Activated T-cell treated with anti-CD3 and anti-CD28 coated beads, Interleukin-2, amount 50 U/mL, for 72 hours (primary cell): ENCODE data around the gene DYNC2H1. TPM values are rescaled to one million over a fixed set of nuclear protein-coding genes. Genes with fewer than 3 reads are reported as not detected.

ENCODE experiments used
- ATAC-seq, 2 donors: fragments of 150-1000 bp; cut with Tn5 transposase; replicated peaks in 1 of 2; 2 replicates each; pipeline ENCODE4 v1.10.0; 2021; ENCODE audit warnings: moderate library complexity in 2 of 2, mild to moderate bottlenecking in 1 of 2
- DNase-seq, 2 donors: peaks; one replicate each; pipeline ENCODE4 v3.0.0; 2021 to 2022; ENCODE audit warnings: mixed read lengths in 1 of 2
- H3K27ac Mint-ChIP-seq: one replicate; pipeline ENCODE4 v1.8.0; 2022; ENCODE audit warnings: mild to moderate bottlenecking, moderate library complexity, mixed read lengths
- H3K27me3 Mint-ChIP-seq: one replicate; pipeline ENCODE4 v1.8.0; 2022; ENCODE audit warnings: low read depth, mixed read lengths
- H3K36me3 Mint-ChIP-seq, 2 donors: one replicate each; pipeline ENCODE4 v1.8.0; 2022; ENCODE audit warnings: mixed read lengths in 2 of 2, mild to moderate bottlenecking in 1 of 2; ENCODE audit not compliant: insufficient read depth in 2 of 2
- H3K4me1 Mint-ChIP-seq: one replicate; pipeline ENCODE4 v1.8.0; 2022; ENCODE audit warnings: low read depth, mixed read lengths
- H3K4me3 Mint-ChIP-seq, 2 donors: one replicate each; pipeline ENCODE4 v1.8.0; 2022; ENCODE audit warnings: mild to moderate bottlenecking in 2 of 2, mixed read lengths in 2 of 2, moderate library complexity in 2 of 2
- H3K9me3 Mint-ChIP-seq, 2 donors: one replicate each; pipeline ENCODE4 v1.8.0; 2022; ENCODE audit warnings: mixed read lengths in 2 of 2
- total RNA-seq, 2 donors: library from RNA; stranded (reverse); gene quantifications; one replicate each; pipeline ENCODE4 v1.2.3, GENCODE V29; 2022

DYNC2H1 gene, protein sequence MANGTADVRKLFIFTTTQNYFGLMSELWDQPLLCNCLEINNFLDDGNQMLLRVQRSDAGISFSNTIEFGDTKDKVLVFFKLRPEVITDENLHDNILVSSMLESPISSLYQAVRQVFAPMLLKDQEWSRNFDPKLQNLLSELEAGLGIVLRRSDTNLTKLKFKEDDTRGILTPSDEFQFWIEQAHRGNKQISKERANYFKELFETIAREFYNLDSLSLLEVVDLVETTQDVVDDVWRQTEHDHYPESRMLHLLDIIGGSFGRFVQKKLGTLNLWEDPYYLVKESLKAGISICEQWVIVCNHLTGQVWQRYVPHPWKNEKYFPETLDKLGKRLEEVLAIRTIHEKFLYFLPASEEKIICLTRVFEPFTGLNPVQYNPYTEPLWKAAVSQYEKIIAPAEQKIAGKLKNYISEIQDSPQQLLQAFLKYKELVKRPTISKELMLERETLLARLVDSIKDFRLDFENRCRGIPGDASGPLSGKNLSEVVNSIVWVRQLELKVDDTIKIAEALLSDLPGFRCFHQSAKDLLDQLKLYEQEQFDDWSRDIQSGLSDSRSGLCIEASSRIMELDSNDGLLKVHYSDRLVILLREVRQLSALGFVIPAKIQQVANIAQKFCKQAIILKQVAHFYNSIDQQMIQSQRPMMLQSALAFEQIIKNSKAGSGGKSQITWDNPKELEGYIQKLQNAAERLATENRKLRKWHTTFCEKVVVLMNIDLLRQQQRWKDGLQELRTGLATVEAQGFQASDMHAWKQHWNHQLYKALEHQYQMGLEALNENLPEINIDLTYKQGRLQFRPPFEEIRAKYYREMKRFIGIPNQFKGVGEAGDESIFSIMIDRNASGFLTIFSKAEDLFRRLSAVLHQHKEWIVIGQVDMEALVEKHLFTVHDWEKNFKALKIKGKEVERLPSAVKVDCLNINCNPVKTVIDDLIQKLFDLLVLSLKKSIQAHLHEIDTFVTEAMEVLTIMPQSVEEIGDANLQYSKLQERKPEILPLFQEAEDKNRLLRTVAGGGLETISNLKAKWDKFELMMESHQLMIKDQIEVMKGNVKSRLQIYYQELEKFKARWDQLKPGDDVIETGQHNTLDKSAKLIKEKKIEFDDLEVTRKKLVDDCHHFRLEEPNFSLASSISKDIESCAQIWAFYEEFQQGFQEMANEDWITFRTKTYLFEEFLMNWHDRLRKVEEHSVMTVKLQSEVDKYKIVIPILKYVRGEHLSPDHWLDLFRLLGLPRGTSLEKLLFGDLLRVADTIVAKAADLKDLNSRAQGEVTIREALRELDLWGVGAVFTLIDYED (N-terminal part only)
- total RNA-seq = 1 to 10 TPM; 1.5 to 2.2 TPM

DNA sequence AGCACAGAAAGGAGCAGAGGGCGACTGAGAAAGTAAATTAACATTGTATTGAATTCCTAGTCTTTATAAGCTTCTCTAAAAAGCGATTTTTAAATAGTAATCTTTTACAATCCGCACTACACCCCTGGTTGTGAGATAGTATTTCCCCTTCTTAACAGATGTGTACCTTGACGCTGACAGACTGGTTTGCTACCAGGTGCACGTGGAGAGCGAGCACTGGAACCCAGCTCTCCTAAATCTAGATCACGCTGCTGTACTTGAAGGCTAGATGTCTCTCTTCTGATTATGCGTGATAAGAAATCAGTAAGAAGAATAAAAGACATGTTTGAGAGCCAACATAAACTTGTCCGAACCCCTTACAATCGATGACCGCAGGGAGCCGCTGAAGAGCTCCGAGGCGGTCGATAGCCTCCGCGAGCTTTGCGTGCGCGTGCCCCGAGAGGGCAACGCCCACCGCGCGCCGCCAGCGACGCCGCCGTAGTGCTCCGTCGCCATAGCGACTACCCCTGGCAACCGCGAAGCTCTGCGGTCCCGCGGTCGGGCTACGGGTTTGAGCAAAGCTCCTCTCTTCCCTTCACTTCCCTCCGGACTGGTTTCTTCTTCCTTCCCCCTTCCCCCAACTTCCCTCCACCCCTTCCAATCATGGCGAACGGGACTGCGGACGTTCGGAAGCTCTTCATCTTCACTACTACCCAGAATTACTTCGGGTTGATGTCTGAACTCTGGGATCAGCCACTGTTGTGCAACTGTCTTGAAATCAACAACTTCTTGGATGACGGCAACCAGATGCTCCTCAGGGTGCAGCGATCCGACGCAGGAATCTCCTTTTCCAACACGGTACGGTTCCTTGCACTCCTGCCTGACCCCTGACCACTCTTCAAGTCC lies at the start of gene DYNC2H1:
TSS of gene DYNC2H1 (plus strand) at position 494 of the 885 bp plus-strand sequence. CDS start at position 643, 149 bp downstream.
- Mint-ChIP-seq H3K4me3 (peak within 1 kb of the TSS; percentile 91 to 95), H3K36me3 (no peaks in the 10 kb centered on the region), H3K9me3 (no peaks in the 10 kb centered on the region), H3K27me3 (peaks cover 6% of the 10 kb centered on the region), H3K27ac (peak within 1 kb of the TSS; percentile 50), H3K4me1 (peaks cover 13% of the 10 kb centered on the region)
- peak; percentile 91 to 92 for DNase-seq
- ATAC-seq = peak; percentile 98

GRCh38 chr11:103061656-103062055 lies 47.6 kb upstream of the DYNC2H1 start:
- Mint-ChIP-seq H3K27ac (no peak overlapping the region), H3K36me3 (peaks cover 4 to 19% of the 10 kb centered on the region in 2 donors)

DNA sequence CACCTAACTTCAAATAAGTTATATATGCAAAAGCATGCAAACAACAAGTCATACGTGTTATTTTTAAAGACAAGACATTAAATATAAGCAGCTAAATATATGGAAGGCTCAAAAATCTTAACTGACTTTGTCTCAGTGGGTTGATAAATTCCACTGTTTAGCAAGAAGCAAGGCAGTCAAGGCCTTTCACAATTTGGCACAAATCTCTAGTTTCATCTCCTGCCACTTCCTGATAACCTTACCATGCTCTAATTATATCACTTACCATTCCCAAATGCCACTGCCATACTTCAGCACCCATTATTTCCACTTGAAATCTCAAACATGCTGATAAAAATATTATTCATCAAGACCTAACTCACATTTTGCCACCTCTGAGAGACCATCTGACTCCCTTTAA lies 42.1 kb upstream of the DYNC2H1 start:
- peak overlapping the region; percentile 34 for H3K27ac Mint-ChIP-seq
- no peaks in the 10 kb centered on the region for H3K27me3 Mint-ChIP-seq
- peaks cover 3 to 20% of the 10 kb centered on the region in 2 donors for H3K36me3 Mint-ChIP-seq

More at GRCh38 chr11:103061656-103062055, 47.6 kb upstream of the DYNC2H1 start:
- Mint-ChIP-seq H3K27me3 (no peaks in the 10 kb centered on the region), H3K4me1 (no peaks in the 10 kb centered on the region), H3K9me3 (no peaks in the 10 kb centered on the region), H3K4me3 (no peak overlapping the region)
- DNase-seq (no peak), ATAC-seq (no peak)

GRCh38 chr11:103069367-103069766 lies 39.9 kb upstream of the DYNC2H1 start:
- DNase-seq (no peak), ATAC-seq (no peak)
- peak overlapping the region; percentile 46 for H3K27ac Mint-ChIP-seq
- no peaks in the 10 kb centered on the region for H3K27me3 Mint-ChIP-seq
- H3K9me3 Mint-ChIP-seq = no peaks in the 10 kb centered on the region
- peak overlapping the region in 1 of 2 donors; percentile 9 for H3K4me3 Mint-ChIP-seq
- peaks cover 38% of the 10 kb centered on the region for H3K4me1 Mint-ChIP-seq
- H3K36me3 Mint-ChIP-seq = peaks cover 0 to 15% of the 10 kb centered on the region in 2 donors

More for the DNA sequence above, 42.1 kb upstream of the DYNC2H1 start:
- H3K4me1 Mint-ChIP-seq = peaks cover 34% of the 10 kb centered on the region
- DNase-seq (no peak), ATAC-seq (no peak)
- no peaks in the 10 kb centered on the region for H3K9me3 Mint-ChIP-seq
- no peak overlapping the region for H3K4me3 Mint-ChIP-seq

DNA sequence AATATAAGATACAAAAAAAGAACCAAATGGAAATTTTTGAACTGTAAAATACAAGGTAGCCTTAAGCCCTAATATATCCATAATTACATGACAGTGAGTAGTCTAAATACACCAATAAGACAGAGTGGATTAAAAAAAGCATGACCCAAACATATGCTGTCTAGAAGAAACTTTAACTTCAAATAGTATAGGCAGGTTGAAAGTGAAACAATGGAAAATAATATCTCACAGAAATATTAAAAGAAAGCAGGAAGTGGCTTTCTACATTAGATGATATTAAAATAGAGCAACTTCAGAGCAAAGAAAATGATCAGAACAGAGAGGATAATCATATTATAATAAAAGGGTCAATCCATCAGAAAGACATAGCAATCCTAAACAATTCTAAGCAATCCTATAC lies 39.1 kb upstream of the DYNC2H1 start:
- Mint-ChIP-seq H3K36me3 (peaks cover 0 to 14% of the 10 kb centered on the region in 2 donors), H3K4me3 (peak overlapping the region; percentile 9 to 16), H3K27me3 (no peaks in the 10 kb centered on the region), H3K9me3 (no peaks in the 10 kb centered on the region), H3K4me1 (peaks cover 38% of the 10 kb centered on the region), H3K27ac (peak overlapping the region; percentile 46)
- ATAC-seq = no peak
- no peak for DNase-seq

- no peak overlapping the region for H3K4me3 Mint-ChIP-seq
- H3K27ac Mint-ChIP-seq = peak overlapping the region; percentile 46
- H3K4me1 Mint-ChIP-seq = peaks cover 38% of the 10 kb centered on the region
- no peaks in the 10 kb centered on the region for H3K9me3 Mint-ChIP-seq
- H3K27me3 Mint-ChIP-seq = no peaks in the 10 kb centered on the region
- H3K36me3 Mint-ChIP-seq = peaks cover 0 to 14% of the 10 kb centered on the region in 2 donors
- DNase-seq (no peak), ATAC-seq (no peak)
These were observed 38.2 kb upstream of the DYNC2H1 start for GRCh38 chr11:103071008-103071407.

GRCh38 chr11:103076361-103076760 lies 32.9 kb upstream of the DYNC2H1 start:
- H3K4me1 Mint-ChIP-seq = peaks cover 8% of the 10 kb centered on the region
- no peaks in the 10 kb centered on the region for H3K27me3 Mint-ChIP-seq
- H3K36me3 Mint-ChIP-seq = peaks cover 3 to 28% of the 10 kb centered on the region in 2 donors
- no peak for ATAC-seq
- no peak overlapping the region for H3K4me3 Mint-ChIP-seq
- DNase-seq = no peak
- no peaks in the 10 kb centered on the region for H3K9me3 Mint-ChIP-seq
- H3K27ac Mint-ChIP-seq = no peak overlapping the region

GRCh38 chr11:103077554-103077953 lies 31.7 kb upstream of the DYNC2H1 start:
- Mint-ChIP-seq H3K36me3 (peaks cover 3 to 28% of the 10 kb centered on the region in 2 donors), H3K27ac (no peak overlapping the region), H3K27me3 (no peaks in the 10 kb centered on the region), H3K4me3 (no peak overlapping the region), H3K9me3 (no peaks in the 10 kb centered on the region), H3K4me1 (no peaks in the 10 kb centered on the region)
- no peak for ATAC-seq
- no peak for DNase-seq

GRCh38 chr11:103078710-103079109 lies 30.5 kb upstream of the DYNC2H1 start:
- Mint-ChIP-seq H3K27ac (no peak overlapping the region), H3K4me1 (no peaks in the 10 kb centered on the region), H3K9me3 (no peaks in the 10 kb centered on the region), H3K27me3 (no peaks in the 10 kb centered on the region), H3K36me3 (peaks cover 3 to 27% of the 10 kb centered on the region in 2 donors), H3K4me3 (no peak overlapping the region)
- DNase-seq (no peak), ATAC-seq (no peak)

- peaks cover 3 to 27% of the 10 kb centered on the region in 2 donors for H3K36me3 Mint-ChIP-seq
- ATAC-seq (no peak), DNase-seq (no peak)
- no peaks in the 10 kb centered on the region for H3K27me3 Mint-ChIP-seq
- peak overlapping the region; percentile 76 for H3K27ac Mint-ChIP-seq
- H3K4me3 Mint-ChIP-seq = no peak overlapping the region
- H3K9me3 Mint-ChIP-seq = no peaks in the 10 kb centered on the region
- no peaks in the 10 kb centered on the region for H3K4me1 Mint-ChIP-seq
These were observed 29.4 kb upstream of the DYNC2H1 start for GRCh38 chr11:103079833-103080232.

- Mint-ChIP-seq H3K36me3 (peaks cover 0 to 2% of the 10 kb centered on the region in 2 donors), H3K27ac (peak overlapping the region; percentile 43), H3K9me3 (no peaks in the 10 kb centered on the region), H3K27me3 (no peaks in the 10 kb centered on the region), H3K4me3 (no peak overlapping the region), H3K4me1 (peaks cover 28% of the 10 kb centered on the region)
- ATAC-seq (no peak), DNase-seq (no peak)
These were observed 23.4 kb upstream of the DYNC2H1 start for GRCh38 chr11:103085758-103086365.
